ENCODE measurements around the gene ZNF341.

DNA sequence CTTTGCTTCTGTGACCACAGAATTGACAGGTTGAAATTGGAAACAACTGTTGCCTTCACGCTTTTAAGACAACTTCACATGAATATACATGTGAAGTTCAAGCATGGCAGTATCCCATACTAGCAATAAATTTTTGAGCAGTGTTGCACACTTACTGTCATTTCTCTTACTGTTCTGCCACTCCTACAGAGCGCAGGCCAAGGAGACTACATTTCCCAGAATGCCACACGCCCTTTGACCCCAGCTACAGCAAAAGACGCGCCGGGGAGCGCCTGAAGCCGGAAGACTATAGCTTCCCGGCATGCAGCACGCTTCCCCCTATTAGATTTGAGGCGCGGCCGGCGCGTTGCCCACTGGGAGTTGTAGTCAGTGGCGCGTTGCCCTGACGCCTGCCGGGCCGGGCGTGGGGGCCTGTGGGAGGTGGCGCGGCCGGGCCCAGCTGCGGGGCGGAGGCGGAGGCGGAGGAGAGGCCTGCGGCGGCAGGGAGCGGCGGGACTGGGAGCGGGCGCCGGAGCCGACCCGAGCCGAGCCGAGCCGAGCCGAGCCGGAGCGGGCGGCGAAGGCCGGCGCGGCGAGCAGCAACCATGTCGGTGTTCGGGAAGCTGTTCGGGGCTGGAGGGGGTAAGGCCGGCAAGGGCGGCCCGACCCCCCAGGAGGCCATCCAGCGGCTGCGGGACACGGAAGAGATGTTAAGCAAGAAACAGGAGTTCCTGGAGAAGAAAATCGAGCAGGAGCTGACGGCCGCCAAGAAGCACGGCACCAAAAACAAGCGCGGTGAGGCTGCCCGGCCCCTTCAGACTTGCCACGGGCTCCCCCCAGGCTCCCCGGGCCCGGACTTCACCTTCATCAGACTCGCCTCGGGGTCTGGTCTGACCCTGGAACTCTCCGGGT lies 79.3 kb downstream of the ZNF341 start, which contains the start of gene CHMP4B:
- TF ChIP-seq CTCF (IDR thresholded peaks at IDR 0.05; ENCODE audit: low read depth, low read length), result no peak
- no peak for TF ChIP-seq EZH2phosphoT487 (IDR thresholded peaks at IDR 0.05; ENCODE audit: low read depth)
